GM12874 (cell line): Measurements from ENCODE around the gene NCEH1.

Source experiments
- TF ChIP-seq, protein P1 (sequence below): IDR thresholded peaks from 2 replicates; pipeline ENCODE4 v1.5.1; 2011; ENCODE audit warnings: low read depth, mild to moderate bottlenecking, control low read depth, low read length, moderate library complexity; ENCODE audit not compliant: insufficient read depth

The NCEH1 gene

GRCh38 chr3:172697558-172697957 lies 13.3 kb downstream of the NCEH1 start:
- TF ChIP-seq, protein P1, sequence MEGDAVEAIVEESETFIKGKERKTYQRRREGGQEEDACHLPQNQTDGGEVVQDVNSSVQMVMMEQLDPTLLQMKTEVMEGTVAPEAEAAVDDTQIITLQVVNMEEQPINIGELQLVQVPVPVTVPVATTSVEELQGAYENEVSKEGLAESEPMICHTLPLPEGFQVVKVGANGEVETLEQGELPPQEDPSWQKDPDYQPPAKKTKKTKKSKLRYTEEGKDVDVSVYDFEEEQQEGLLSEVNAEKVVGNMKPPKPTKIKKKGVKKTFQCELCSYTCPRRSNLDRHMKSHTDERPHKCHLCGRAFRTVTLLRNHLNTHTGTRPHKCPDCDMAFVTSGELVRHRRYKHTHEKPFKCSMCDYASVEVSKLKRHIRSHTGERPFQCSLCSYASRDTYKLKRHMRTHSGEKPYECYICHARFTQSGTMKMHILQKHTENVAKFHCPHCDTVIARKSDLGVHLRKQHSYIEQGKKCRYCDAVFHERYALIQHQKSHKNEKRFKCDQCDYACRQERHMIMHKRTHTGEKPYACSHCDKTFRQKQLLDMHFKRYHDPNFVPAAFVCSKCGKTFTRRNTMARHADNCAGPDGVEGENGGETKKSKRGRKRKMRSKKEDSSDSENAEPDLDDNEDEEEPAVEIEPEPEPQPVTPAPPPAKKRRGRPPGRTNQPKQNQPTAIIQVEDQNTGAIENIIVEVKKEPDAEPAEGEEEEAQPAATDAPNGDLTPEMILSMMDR = no peak

DNA sequence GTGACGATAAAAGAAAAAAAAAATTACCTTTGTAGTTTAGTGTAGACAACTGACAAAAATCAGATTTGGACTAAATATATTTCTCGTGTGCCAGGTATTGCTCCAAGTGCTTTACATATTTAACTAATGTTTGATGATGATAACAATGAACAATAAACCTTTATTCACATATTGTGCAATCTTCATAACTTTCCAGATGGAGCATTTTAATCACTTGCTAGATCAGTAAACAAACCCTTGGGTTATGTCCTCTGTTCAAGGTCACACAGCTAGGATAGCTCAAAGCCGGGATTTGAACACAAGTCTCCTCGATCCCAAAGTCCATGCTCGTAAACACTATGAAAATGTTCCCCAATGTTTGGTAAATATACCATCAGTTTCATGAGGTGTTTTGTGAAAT lies 14.5 kb downstream of the NCEH1 start:
- TF ChIP-seq, protein P1 = no peak

DNA sequence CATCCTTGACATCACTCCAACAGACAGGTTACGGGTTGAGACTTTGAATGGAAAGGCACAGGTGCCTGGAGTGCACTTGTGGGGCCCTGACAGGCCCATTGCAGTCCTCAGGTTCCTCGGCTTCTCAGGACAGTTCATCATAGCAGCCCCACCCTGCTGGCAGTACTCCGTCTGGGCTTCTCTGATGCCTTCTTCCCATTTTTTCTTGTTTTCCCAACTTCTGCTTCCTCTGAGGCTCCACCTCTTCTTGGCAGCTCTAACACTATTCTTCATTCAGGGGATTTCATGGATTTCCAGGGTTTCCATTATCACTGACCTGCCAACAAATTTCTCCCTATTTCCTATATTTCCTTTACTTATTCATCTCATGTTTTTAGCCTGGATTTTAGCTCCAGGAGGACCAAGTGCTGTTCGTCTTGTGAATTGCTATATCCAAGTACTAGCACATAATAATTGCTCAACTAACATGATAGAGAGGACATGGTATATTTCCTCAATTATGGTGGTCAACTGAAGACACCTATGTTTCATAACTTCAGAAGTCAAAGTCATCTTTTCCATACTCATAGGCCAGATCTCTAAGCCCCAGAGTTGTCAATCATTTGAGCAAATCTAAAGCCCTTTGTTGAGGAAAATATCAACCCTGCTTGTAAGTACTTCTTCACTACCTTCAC lies 16.2 kb downstream of the NCEH1 start:
- TF ChIP-seq, protein P1 = no peak

GRCh38 chr3:172692751-172693338 lies 18.0 kb downstream of the NCEH1 start:
- TF ChIP-seq, protein P1 = no peak

- TF ChIP-seq, protein P1 = no peak
These were observed 19.9 kb downstream of the NCEH1 start for GRCh38 chr3:172690936-172691335.

DNA sequence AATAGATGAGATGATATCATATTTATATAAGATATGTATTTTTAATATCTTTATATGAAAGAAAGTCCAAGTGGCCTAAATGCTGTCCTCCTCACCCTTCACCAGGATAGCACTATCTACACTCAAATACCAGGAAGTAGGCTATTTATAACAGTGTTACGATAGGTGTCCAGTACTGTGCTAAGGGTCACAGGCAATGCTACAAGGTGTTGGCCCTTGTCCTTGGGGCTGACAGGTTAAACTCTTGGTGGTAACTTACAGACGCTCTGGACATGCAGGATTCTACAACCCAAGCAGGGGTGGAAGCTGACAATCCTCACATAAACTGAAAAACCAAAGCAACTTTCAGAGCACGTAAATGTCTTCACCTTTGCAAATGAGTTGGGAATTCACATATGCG lies 22.3 kb downstream of the NCEH1 start:
- TF ChIP-seq, protein P1 = no peak

DNA sequence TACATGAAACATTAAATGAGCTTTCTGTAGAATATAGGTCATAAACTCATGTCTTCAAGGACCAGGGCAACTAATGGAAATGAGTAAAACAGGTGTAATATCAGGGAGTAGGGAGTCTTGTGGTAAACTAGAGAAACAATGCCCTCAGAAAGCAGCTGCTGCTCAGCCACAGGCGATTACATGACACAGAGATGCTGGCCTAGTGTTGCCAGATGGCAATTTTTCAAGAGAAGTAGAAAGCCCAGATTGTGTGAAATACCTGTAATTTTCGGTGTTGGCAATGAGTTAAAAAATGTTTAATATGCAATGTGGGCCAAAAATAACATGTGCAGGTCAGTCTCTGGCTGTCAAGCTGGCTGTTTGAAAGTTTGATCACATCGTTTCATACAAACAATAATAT lies 23.4 kb downstream of the NCEH1 start:
- TF ChIP-seq, protein P1 = no peak
